PC-9 (cell line): ENCODE results near the gene CAPN13.

Experiments
- CTCF ChIP-seq: fragments of 200-600 bp; sonication (generic); conservative IDR thresholded peaks from 2 replicates; pipeline ENCODE4 v1.6.1; 2017; ENCODE audit warnings: mixed run types, antibody characterized with exemption, mild to moderate bottlenecking, moderate library complexity
- EZH2 ChIP-seq: fragments of 200-600 bp; sonication (generic); IDR thresholded peaks from 2 replicates; pipeline ENCODE4 v1.8.0; 2017; ENCODE audit warnings: antibody characterized with exemption, low read depth

- TF ChIP-seq CTCF (no peak), EZH2 (no peak)
Measured at GRCh38 chr2:30689496-30690125, 117.6 kb downstream of the CAPN13 start.
